ENCODE results near the gene WNT2. TPM values are rescaled to one million over a fixed set of nuclear protein-coding genes. Genes with fewer than 3 reads are reported as not detected.

Gene WNT2
- total RNA-seq, 1 experiment from 2014 or later = not detected

GRCh38 chr7:117279931-117280557, 42.8 kb downstream of the WNT2 start:
- DNase-seq = no peak
- Histone ChIP-seq H3K36me3 (ENCODE audit: control insufficient read depth, insufficient read depth, low read length) (no peaks in the 10 kb centered on the region), H3K4me3 (ENCODE audit: low read depth, low read length) (no peak overlapping the region), H3K4me1 (no peaks in the 10 kb centered on the region), H3K27me3 (replicated peaks; ENCODE audit: control insufficient read depth, insufficient read depth, low read length) (no peaks in the 10 kb centered on the region), H3K9me3 (no peaks in the 10 kb centered on the region)
- CTCF ChIA-PET = interaction anchor here (0.6 kb wide), 1 partner anchor 87 kb away, joined by 3 read pairs; no protein-coding TSS in a partner anchor
- no TSS peak for BruUV-seq (replicated peaks)
- intact Hi-C loops (cut with micrococcal nuclease; ENCODE audit: unreplicated experiment) = no loop called here
- no peaks in the 10 kb centered on the region for H3K36me3 Mint-ChIP-seq (ENCODE audit: insufficient read depth, unreplicated experiment)
- H3K27ac Mint-ChIP-seq (ENCODE audit: unreplicated experiment) = no peak overlapping the region
- H3K4me3 Mint-ChIP-seq (ENCODE audit: unreplicated experiment) = no peak overlapping the region
- H3K27me3 Mint-ChIP-seq (ENCODE audit: insufficient read depth, unreplicated experiment) = peaks cover 15% of the 10 kb centered on the region
- TF ChIP-seq CTCF (IDR thresholded peaks at IDR 0.05; ENCODE audit: insufficient read depth in 1 of 2, low read depth in 1 of 2, low read length in 1 of 2, severe bottlenecking in 1 of 2, unreplicated experiment in 1 of 2) = no peak
- H3K9me3 Mint-ChIP-seq (ENCODE audit: unreplicated experiment) = no peaks in the 10 kb centered on the region
- H3K4me1 Mint-ChIP-seq (ENCODE audit: low read depth, unreplicated experiment) = no peaks in the 10 kb centered on the region
- POLR2A ChIA-PET = no interaction called here

- H3K4me1 ChIP-seq = no peaks in the 10 kb centered on the region
- Mint-ChIP-seq H3K36me3 (ENCODE audit: insufficient read depth, unreplicated experiment) (no peaks in the 10 kb centered on the region), H3K27me3 (ENCODE audit: insufficient read depth, unreplicated experiment) (peaks cover 14% of the 10 kb centered on the region), H3K27ac (ENCODE audit: unreplicated experiment) (no peak overlapping the region), H3K4me1 (ENCODE audit: low read depth, unreplicated experiment) (no peaks in the 10 kb centered on the region), H3K4me3 (ENCODE audit: unreplicated experiment) (no peak overlapping the region), H3K9me3 (ENCODE audit: unreplicated experiment) (no peaks in the 10 kb centered on the region)
- ChIA-PET CTCF (no interaction called here), POLR2A (no interaction called here)
- H3K36me3 ChIP-seq (ENCODE audit: control insufficient read depth, insufficient read depth, low read length) = no peaks in the 10 kb centered on the region
- TF ChIP-seq CTCF (IDR thresholded peaks at IDR 0.05; ENCODE audit: insufficient read depth in 1 of 2, low read depth in 1 of 2, low read length in 1 of 2, severe bottlenecking in 1 of 2, unreplicated experiment in 1 of 2) = no peak
- intact Hi-C loops (cut with micrococcal nuclease; ENCODE audit: unreplicated experiment) = no loop called here
- no peaks in the 10 kb centered on the region for H3K9me3 ChIP-seq
- no peaks in the 10 kb centered on the region for H3K27me3 ChIP-seq (replicated peaks; ENCODE audit: control insufficient read depth, insufficient read depth, low read length)
- H3K4me3 ChIP-seq (ENCODE audit: low read depth, low read length) = no peak overlapping the region
- DNase-seq = no peak
- BruUV-seq (replicated peaks) = no TSS peak
Measured at GRCh38 chr7:117279203-117279602, 43.7 kb downstream of the WNT2 start.

GRCh38 chr7:117278040-117278439, 44.8 kb downstream of the WNT2 start:
- intact Hi-C loops (cut with micrococcal nuclease; ENCODE audit: unreplicated experiment) = no loop called here
- no peaks in the 10 kb centered on the region for H3K36me3 Mint-ChIP-seq (ENCODE audit: insufficient read depth, unreplicated experiment)
- no peaks in the 10 kb centered on the region for H3K9me3 ChIP-seq
- no peak for DNase-seq
- H3K36me3 ChIP-seq (ENCODE audit: control insufficient read depth, insufficient read depth, low read length) = no peaks in the 10 kb centered on the region
- H3K4me1 Mint-ChIP-seq (ENCODE audit: low read depth, unreplicated experiment) = no peaks in the 10 kb centered on the region
- BruUV-seq (replicated peaks) = no TSS peak
- no peak overlapping the region for H3K27ac Mint-ChIP-seq (ENCODE audit: unreplicated experiment)
- H3K27me3 Mint-ChIP-seq (ENCODE audit: insufficient read depth, unreplicated experiment) = peaks cover 21% of the 10 kb centered on the region
- POLR2A ChIA-PET = no interaction called here
- no peak overlapping the region for H3K4me3 ChIP-seq (ENCODE audit: low read depth, low read length)
- no peaks in the 10 kb centered on the region for H3K27me3 ChIP-seq (replicated peaks; ENCODE audit: control insufficient read depth, insufficient read depth, low read length)
- H3K4me1 ChIP-seq = no peaks in the 10 kb centered on the region
- TF ChIP-seq CTCF (IDR thresholded peaks at IDR 0.05; ENCODE audit: insufficient read depth in 1 of 2, low read depth in 1 of 2, low read length in 1 of 2, severe bottlenecking in 1 of 2, unreplicated experiment in 1 of 2) = no peak
- H3K4me3 Mint-ChIP-seq (ENCODE audit: unreplicated experiment) = no peak overlapping the region
- CTCF ChIA-PET = no interaction called here
- H3K9me3 Mint-ChIP-seq (ENCODE audit: unreplicated experiment) = no peaks in the 10 kb centered on the region

All from Caco-2 (cell line).